Endothelial cell of umbilical vein (primary cell): Measurements from ENCODE around the gene DNAH11. TPM values are rescaled to one million over a fixed set of nuclear protein-coding genes. Genes with fewer than 3 reads are reported as not detected.

Experiments
- BruUV-seq: library from RNA; stranded (reverse); fragments of 400-500 nt; replicated peaks from 2 replicates; lab custom pipeline; 2021; lab: Mats Ljungman, UMichigan
- CTCF ChIA-PET: fragments of 300-600, 350-600 bp; sonication (Branson Sonifier 250); formaldehyde crosslinking; loops from one replicate; lab custom pipeline; 2021; ENCODE audit warnings: antibody characterized with exemption, inconsistent platforms; lab: Charles Lee
- POLR2A ChIA-PET: fragments of 300-600, 350-600 bp; sonication (Branson Sonifier 250); formaldehyde crosslinking; loops from one replicate; lab custom pipeline; 2021; ENCODE audit warnings: antibody characterized with exemption, inconsistent platforms; lab: Charles Lee
- DNase-seq: peaks from one replicate; pipeline ENCODE4 v3.0.0-alpha.2; 2011; ENCODE audit warnings: low read depth, low spot score
- FAIRE-seq: peaks from 2 replicates; lab custom pipeline; 2011; peaks lifted over from hg19 to GRCh38; lab: Jason Lieb, UNC
- H2AFZ ChIP-seq: 2 replicates; pipeline ENCODE4 v1.6.0; 2012; ENCODE audit warnings: low read depth, low read length, control low read depth, inconsistent platforms
- H3K27ac ChIP-seq: 2 replicates; pipeline ENCODE4 v1.5.1; 2011; ENCODE audit warnings: low read depth, mild to moderate bottlenecking, control low read depth, low read length, moderate library complexity; ENCODE audit not compliant: insufficient read depth
- H3K27me3 ChIP-seq, 2 experiments: 2 replicates each; pipeline versions ENCODE4 v1.6.0 to v1.6.1; 2011; ENCODE audit warnings: low read length in 2 of 2, mixed read lengths in 1 of 2; ENCODE audit not compliant: control insufficient read depth in 2 of 2, insufficient read depth in 2 of 2
- H3K36me3 ChIP-seq, 2 experiments: 2 replicates in 1 of 2; 3 replicates in 1 of 2; pipeline ENCODE4 v1.5.1; 2011; ENCODE audit warnings: low read length in 2 of 2, mild to moderate bottlenecking in 1 of 2, moderate library complexity in 1 of 2; ENCODE audit not compliant: control insufficient read depth in 2 of 2, insufficient read depth in 2 of 2; ENCODE audit errors: extremely low read depth in 1 of 2
- H3K4me1 ChIP-seq: 3 replicates; pipeline ENCODE4 v1.5.1; 2011; ENCODE audit warnings: mild to moderate bottlenecking, low read length; ENCODE audit not compliant: control insufficient read depth, insufficient read depth; ENCODE audit errors: extremely low read depth
- H3K4me2 ChIP-seq: 2 replicates; pipeline ENCODE4 v1.6.1; 2011; ENCODE audit warnings: low read length, control low read depth, mixed read lengths; ENCODE audit not compliant: insufficient read depth
- H3K4me3 ChIP-seq, 3 experiments: fragments of 200-600 bp in 1 of 3; sonication (generic), shearing (Covaris generic) in 1 of 3; replicated peaks in 1 of 3; 2 replicates each; pipeline ENCODE4 v1.5.1; 2011 to 2016; ENCODE audit warnings: control low read depth in 3 of 3, low read length in 3 of 3, mild to moderate bottlenecking in 2 of 3, inconsistent platforms in 1 of 3, low read depth in 1 of 3, moderate library complexity in 1 of 3; ENCODE audit not compliant: insufficient read depth in 1 of 3
- H3K79me2 ChIP-seq: 2 replicates; pipeline ENCODE4 v1.6.0; 2012; ENCODE audit warnings: low read length, inconsistent platforms; ENCODE audit not compliant: control insufficient read depth, insufficient read depth
- H3K9ac ChIP-seq: replicated peaks from 2 replicates; pipeline ENCODE3; 2011; ENCODE audit warnings: low read length, control low read depth; ENCODE audit not compliant: insufficient read depth; ENCODE audit errors: extremely low read depth
- H3K9me1 ChIP-seq: replicated peaks from 3 replicates; pipeline ENCODE4 v1.6.0; 2011; ENCODE audit warnings: mild to moderate bottlenecking, low read length; ENCODE audit not compliant: control insufficient read depth, insufficient read depth; ENCODE audit errors: extremely low read depth
- H3K9me3 ChIP-seq: replicated peaks from 2 replicates; pipeline ENCODE4 v1.5.1; 2012; ENCODE audit warnings: low read length, inconsistent platforms; ENCODE audit not compliant: control insufficient read depth, insufficient read depth
- H4K20me1 ChIP-seq: replicated peaks from 2 replicates; pipeline ENCODE3; 2011; ENCODE audit warnings: mild to moderate bottlenecking, low read length; ENCODE audit not compliant: control insufficient read depth, insufficient read depth; ENCODE audit errors: extremely low read depth
- EZH2 ChIP-seq: IDR thresholded peaks from 2 replicates; pipeline ENCODE4 v1.6.1; 2012; ENCODE audit warnings: borderline replicate concordance, low read depth, mild to moderate bottlenecking, moderate library complexity, low read length, inconsistent platforms; ENCODE audit not compliant: severe bottlenecking
- FOS ChIP-seq: IDR thresholded peaks from 2 replicates; pipeline ENCODE4 v1.6.1; 2011; ENCODE audit warnings: mild to moderate bottlenecking, low read length, moderate library complexity, borderline replicate concordance; ENCODE audit not compliant: insufficient read depth
- GATA2 ChIP-seq: IDR thresholded peaks from 2 replicates; pipeline ENCODE4 v1.7.0; 2011; ENCODE audit warnings: low read depth, mild to moderate bottlenecking, moderate library complexity, mixed read lengths, low read length; ENCODE audit not compliant: insufficient read length, insufficient read depth
- JUN ChIP-seq: IDR thresholded peaks from 2 replicates; pipeline ENCODE4 v1.6.1; 2011; ENCODE audit warnings: borderline replicate concordance, low read depth; ENCODE audit not compliant: insufficient read length, insufficient read depth
- MYC ChIP-seq: IDR thresholded peaks from one replicate; pipeline ENCODE4 v1.6.1; 2011; ENCODE audit warnings: mild to moderate bottlenecking, low read depth, low read length
- POLR2A ChIP-seq: IDR thresholded peaks from 2 replicates; pipeline ENCODE4 v1.6.1; 2012; ENCODE audit warnings: low read depth, mild to moderate bottlenecking, control low read depth, low read length
- POLR2AphosphoS5 ChIP-seq: IDR thresholded peaks from 2 replicates; pipeline ENCODE4 v1.6.1; 2012; ENCODE audit warnings: low read depth, mild to moderate bottlenecking, control low read depth, low read length, moderate library complexity; ENCODE audit not compliant: insufficient read depth
- dilution Hi-C: fragments of 300-500 bp; cut with MboI; formaldehyde crosslinking; loops from one replicate; pipeline ENCODE4 v1.15.0; 2019; ENCODE audit warnings: low sequenced_read_pairs; ENCODE audit not compliant: extremely low pct_ligation_motif_present
- intact Hi-C: fragments of 100-400 bp; cut with micrococcal nuclease; formaldehyde crosslinking; loops from one replicate; pipeline ENCODE4 v1.10.0; 2022
- polyA plus RNA-seq, 4 experiments: library from polyadenylated mRNA; depleted of rRNA in 3 of 4; stranded (reverse) in 3 of 4; unstranded in 1 of 4; fragments of >200 nt; gene quantifications; 2 replicates each; pipeline versions ENCODE4 v1.2.1 to v1.2.3, GENCODE V29; 2011 to 2012; ENCODE audit warnings: missing spikeins in 1 of 4
- total RNA-seq: library from RNA; stranded (reverse); gene quantifications from 2 replicates; pipeline ENCODE4 v1.2.3, GENCODE V29; 2021
- TF ChIP-seq, protein P1 (sequence below), 2 donors: IDR thresholded peaks; 1 replicate in 1 of 2; 2 replicates in 1 of 2; pipeline ENCODE4 v1.5.1; 2011; ENCODE audit warnings: low read length in 2 of 2, mild to moderate bottlenecking in 2 of 2, moderate library complexity in 2 of 2, control low read depth in 1 of 2, inconsistent platforms in 1 of 2, low read depth in 1 of 2; ENCODE audit not compliant: insufficient read depth in 1 of 2; ENCODE audit errors: extremely low read depth in 1 of 2
- TF ChIP-seq, protein P2 (sequence below): IDR thresholded peaks from 2 replicates; pipeline ENCODE4 v1.6.1; 2011; ENCODE audit not compliant: insufficient read depth, insufficient read length

Gene DNAH11
- total and polyA plus RNA-seq, 2 donors (not counting 3 experiments of a cell fraction or from before 2014, with no cell fraction given) = 0.69 to 0.91 TPM

GRCh38 chr7:21898265-21898930 is 355.6 kb downstream of the DNAH11 start:
- ChIA-PET CTCF (interaction anchor here (0.6 to 1.9 kb wide), 2 partner anchors 11 to 1039 kb away, joined by 4 to 5 read pairs; no protein-coding TSS in a partner anchor), POLR2A (no interaction called here)
- H3K79me2 ChIP-seq = no peaks in the 10 kb centered on the region
- H3K4me2 ChIP-seq = no peak overlapping the region
- H3K9me3 ChIP-seq = no peaks in the 10 kb centered on the region
- TF ChIP-seq EZH2 = no peak
- no peak for TF ChIP-seq POLR2A
- TF ChIP-seq, protein P1, sequence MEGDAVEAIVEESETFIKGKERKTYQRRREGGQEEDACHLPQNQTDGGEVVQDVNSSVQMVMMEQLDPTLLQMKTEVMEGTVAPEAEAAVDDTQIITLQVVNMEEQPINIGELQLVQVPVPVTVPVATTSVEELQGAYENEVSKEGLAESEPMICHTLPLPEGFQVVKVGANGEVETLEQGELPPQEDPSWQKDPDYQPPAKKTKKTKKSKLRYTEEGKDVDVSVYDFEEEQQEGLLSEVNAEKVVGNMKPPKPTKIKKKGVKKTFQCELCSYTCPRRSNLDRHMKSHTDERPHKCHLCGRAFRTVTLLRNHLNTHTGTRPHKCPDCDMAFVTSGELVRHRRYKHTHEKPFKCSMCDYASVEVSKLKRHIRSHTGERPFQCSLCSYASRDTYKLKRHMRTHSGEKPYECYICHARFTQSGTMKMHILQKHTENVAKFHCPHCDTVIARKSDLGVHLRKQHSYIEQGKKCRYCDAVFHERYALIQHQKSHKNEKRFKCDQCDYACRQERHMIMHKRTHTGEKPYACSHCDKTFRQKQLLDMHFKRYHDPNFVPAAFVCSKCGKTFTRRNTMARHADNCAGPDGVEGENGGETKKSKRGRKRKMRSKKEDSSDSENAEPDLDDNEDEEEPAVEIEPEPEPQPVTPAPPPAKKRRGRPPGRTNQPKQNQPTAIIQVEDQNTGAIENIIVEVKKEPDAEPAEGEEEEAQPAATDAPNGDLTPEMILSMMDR (IDR thresholded peaks at IDR 0.05; ENCODE audit: extremely low read depth in 1 of 2, insufficient read depth in 1 of 2, low read depth in 1 of 2, low read length in 2 of 2) = no peak
- TF ChIP-seq POLR2AphosphoS5 = no peak
- TF ChIP-seq FOS = no peak
- TF ChIP-seq JUN = no peak
- no peak for TF ChIP-seq MYC
- TF ChIP-seq, protein P2, sequence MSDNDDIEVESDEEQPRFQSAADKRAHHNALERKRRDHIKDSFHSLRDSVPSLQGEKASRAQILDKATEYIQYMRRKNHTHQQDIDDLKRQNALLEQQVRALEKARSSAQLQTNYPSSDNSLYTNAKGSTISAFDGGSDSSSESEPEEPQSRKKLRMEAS = no peak
- TF ChIP-seq GATA2 = no peak
- DNase-seq (no peak), FAIRE-seq (no peak)
- dilution Hi-C loops (no loop called here), intact Hi-C loops (loop anchor here (5.0 kb wide), 1 partner anchor 99 kb away; no protein-coding TSS in a partner anchor)
- no peak overlapping the region for H3K4me3 ChIP-seq
- no TSS peak for BruUV-seq
- H2AFZ ChIP-seq = no peak overlapping the region
- peaks cover 21% of the 10 kb centered on the region for H3K4me1 ChIP-seq
- no peaks in the 10 kb centered on the region for H3K9me1 ChIP-seq
- no peak overlapping the region for H3K9ac ChIP-seq
- no peaks in the 10 kb centered on the region for H4K20me1 ChIP-seq
- H3K27ac ChIP-seq = no peak overlapping the region
- peaks cover 7 to 15% of the 10 kb centered on the region in 2 experiments for H3K36me3 ChIP-seq
- H3K27me3 ChIP-seq = no peaks in the 10 kb centered on the region
